Measurements from ENCODE around the gene SPECC1L.

The SPECC1L gene

GRCh38 chr22:24433828-24434470 lies 163.3 kb downstream of the SPECC1L start:
- FAIRE-seq (peak; percentile 99), DNase-seq (ENCODE audit: extremely low spot score, insufficient read length, low read depth) (no peak)

DNA sequence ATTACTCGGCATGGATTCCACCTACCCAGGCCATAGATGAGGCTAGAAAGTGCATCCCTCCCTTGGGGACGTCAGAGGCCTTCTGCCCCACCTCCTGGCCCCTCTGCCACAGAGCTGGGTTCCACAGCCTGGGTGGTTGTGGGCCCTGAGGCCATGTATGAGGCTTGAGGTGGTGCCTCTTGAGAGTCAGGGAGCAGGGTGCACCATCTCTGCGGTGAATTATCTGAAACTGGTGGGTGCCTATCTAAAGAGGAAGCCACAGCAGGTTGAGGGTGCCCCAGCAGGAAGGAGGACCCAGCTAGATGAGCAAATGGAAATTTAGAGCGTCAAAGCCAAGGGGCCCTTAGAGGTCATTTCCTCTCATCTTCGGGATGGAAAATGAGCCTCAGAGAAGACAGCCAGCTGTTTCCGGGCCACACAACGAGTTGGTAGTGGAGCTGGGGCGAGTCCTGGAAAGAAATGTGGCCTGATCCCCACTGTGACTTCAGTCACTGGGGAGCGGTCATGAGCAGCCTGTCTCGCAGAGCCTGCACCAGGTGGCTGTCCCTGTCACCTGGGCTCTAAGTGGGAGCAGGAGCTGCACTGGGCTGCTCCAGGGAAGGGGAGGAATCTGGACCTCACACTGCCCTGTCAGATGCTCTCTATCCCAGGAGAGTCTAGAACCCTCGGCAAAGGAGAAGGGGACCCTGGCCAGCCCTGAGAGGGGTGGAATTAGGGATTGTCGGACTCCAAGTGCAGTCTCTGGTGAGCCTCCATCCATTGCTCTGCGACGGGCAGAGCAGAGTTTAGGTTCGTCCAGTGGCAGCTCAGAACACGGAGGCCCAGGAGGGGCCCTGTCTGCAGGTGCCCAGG lies 164.1 kb downstream of the SPECC1L start:
- FAIRE-seq = no peak
- DNase-seq (ENCODE audit: extremely low spot score, insufficient read length, low read depth) = no peak

DNA sequence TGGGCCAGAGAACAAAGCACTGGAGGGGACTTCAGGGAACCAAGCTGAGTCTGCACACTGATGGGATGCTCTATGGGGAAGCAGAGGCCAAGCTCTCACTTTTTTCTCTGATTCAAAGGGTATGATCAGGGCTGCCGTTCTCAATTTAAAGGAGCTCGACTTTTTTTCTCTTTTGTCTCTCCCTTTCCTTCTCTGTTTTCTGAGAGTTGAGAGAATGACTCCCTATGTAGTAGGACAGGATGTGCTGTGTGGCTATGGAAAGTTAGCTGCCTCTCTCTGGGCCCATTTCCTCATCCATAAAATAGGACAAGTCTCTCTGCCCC lies 164.7 kb downstream of the SPECC1L start:
- DNase-seq (ENCODE audit: extremely low spot score, insufficient read length, low read depth) (no peak), FAIRE-seq (no peak)

DNA sequence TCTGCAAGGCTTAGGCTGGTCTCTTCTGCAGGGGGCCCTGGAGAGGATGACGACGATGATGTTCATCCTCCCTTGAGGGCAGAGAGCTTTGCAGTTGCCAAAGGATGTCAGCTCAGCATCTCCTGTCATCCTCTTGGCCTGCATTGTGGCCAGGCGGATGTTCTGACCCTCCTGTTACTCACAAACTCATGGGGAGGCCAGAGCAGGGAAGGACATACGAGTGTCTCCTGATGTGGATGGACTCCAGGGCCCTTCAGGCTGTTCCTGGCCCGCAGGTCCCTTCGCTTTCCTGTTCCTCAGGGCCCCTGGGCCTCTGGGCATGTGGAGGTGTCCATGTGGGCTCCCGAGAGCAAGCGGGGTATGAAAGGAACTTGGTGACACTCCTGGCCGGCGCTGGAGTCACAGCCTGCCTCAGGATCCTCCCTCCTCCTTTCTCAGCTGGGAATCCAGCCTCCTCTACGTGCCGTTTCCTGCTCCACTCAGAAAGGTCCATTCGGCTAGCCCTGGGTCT lies 165.3 kb downstream of the SPECC1L start:
- DNase-seq (ENCODE audit: extremely low spot score, insufficient read length, low read depth) (no peak), FAIRE-seq (no peak)

DNA sequence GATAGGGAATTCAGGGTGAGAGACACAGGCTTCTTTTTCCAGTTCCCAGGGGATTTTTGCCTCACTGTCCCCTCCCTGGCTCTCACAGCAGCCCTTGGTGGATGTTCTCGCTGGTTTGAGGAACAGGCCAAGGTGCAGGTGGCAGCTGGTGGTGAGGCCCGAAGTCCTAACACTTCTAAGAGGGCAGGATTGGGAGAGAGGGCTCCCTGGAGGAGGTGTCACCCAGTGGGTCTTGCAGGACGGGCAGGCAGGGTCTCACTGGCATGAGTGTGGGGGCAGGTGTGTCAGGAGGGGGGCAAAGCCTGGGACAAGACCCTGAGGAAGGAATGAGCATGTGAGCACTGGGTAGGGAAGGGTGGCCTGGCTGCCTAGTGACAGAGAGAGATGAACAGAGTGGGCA lies 165.9 kb downstream of the SPECC1L start:
- FAIRE-seq = no peak
- DNase-seq (ENCODE audit: extremely low spot score, insufficient read length, low read depth) = no peak

DNA sequence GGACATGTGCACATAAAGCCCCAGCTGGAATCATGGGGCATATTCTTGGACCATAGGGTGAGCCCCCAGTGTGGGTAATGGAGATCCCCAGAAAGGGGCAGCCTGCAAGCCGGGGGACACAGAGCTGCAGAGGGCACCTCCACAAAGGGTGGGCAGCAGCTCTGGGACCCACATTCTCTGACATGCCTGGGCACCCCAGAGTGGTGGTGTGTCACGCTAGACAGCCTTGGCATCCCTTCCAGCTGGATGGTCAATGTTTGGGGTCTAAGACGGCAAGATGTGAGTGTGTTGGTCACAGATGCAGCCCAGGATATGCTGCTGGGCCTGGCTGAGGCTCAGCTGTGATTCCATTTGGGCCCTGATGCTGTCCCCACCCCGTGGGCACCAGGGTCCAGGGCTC lies 166.5 kb downstream of the SPECC1L start:
- DNase-seq (ENCODE audit: extremely low spot score, insufficient read length, low read depth) = no peak
- FAIRE-seq = no peak

- DNase-seq (ENCODE audit: extremely low spot score, insufficient read length, low read depth) = no peak
- FAIRE-seq = peak; percentile 96
These were observed 167.2 kb downstream of the SPECC1L start for GRCh38 chr22:24437741-24438328.

- DNase-seq (ENCODE audit: extremely low spot score, insufficient read length, low read depth) = no peak
- FAIRE-seq = no peak
These were observed 169.7 kb downstream of the SPECC1L start for GRCh38 chr22:24440270-24440717.

DNA sequence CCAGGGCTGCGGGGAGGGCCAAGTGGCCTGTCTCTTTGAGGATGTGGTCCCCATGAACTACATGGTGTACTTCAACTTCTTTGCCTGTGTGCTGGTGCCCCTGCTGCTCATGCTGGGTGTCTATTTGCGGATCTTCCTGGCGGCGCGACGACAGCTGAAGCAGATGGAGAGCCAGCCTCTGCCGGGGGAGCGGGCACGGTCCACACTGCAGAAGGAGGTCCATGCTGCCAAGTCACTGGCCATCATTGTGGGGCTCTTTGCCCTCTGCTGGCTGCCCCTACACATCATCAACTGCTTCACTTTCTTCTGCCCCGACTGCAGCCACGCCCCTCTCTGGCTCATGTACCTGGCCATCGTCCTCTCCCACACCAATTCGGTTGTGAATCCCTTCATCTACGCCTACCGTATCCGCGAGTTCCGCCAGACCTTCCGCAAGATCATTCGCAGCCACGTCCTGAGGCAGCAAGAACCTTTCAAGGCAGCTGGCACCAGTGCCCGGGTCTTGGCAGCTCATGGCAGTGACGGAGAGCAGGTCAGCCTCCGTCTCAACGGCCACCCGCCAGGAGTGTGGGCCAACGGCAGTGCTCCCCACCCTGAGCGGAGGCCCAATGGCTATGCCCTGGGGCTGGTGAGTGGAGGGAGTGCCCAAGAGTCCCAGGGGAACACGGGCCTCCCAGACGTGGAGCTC lies 170.2 kb downstream of the SPECC1L start:
- FAIRE-seq = no peak
- DNase-seq (ENCODE audit: extremely low spot score, insufficient read length, low read depth) = no peak

GRCh38 chr22:24441406-24442351 lies 171.0 kb downstream of the SPECC1L start:
- FAIRE-seq = no peak
- no peak for DNase-seq (ENCODE audit: extremely low spot score, insufficient read length, low read depth)

- FAIRE-seq = no peak
- DNase-seq (ENCODE audit: extremely low spot score, insufficient read length, low read depth) = no peak
These were observed 171.7 kb downstream of the SPECC1L start for GRCh38 chr22:24442352-24442744.

GRCh38 chr22:24443668-24444067 lies 173.0 kb downstream of the SPECC1L start:
- no peak for DNase-seq (ENCODE audit: extremely low spot score, insufficient read length, low read depth)
- no peak for FAIRE-seq

- FAIRE-seq = no peak
These were observed 173.6 kb downstream of the SPECC1L start for GRCh38 chr22:24444251-24444650.

DNA sequence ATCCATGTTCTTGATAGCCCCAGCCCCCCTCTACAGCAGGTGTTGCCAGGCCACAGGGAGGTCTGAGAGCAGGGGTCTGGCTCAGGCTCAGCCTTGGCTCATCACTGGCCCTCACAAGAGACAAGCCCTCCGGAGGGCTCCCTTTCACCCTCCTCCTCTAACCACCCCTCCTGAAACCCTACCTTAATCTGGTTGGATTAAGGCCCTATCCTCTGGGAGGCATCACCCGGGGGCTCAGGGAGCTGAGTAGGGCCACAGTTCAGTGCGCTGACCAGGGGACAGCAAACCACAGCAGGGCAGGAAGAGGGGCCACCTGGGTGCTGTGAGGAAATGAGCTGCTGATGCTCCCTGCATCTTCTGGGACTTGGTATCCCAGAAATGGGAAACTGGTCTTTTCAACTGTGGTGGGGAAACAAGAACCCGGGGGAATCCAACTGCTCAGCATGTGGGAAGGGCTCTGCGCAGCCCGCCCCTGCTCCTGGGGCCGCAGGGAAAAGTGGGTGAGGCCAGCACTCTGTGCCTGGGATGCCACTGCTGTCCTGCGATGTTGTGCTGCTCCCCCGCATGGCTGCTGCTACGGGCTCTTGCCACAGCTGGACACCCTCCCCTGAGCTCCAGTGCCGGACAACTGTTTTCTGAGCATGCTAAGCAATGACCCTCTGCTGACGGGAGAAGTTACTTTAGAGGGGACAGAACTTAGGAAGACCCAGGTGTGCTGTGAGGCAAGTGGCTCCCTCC lies 174.3 kb downstream of the SPECC1L start:
- FAIRE-seq = no peak
- no peak for DNase-seq (ENCODE audit: extremely low spot score, insufficient read length, low read depth)

More at GRCh38 chr22:24444251-24444650, 173.6 kb downstream of the SPECC1L start:
- no peak for DNase-seq (ENCODE audit: extremely low spot score, insufficient read length, low read depth)

DNA sequence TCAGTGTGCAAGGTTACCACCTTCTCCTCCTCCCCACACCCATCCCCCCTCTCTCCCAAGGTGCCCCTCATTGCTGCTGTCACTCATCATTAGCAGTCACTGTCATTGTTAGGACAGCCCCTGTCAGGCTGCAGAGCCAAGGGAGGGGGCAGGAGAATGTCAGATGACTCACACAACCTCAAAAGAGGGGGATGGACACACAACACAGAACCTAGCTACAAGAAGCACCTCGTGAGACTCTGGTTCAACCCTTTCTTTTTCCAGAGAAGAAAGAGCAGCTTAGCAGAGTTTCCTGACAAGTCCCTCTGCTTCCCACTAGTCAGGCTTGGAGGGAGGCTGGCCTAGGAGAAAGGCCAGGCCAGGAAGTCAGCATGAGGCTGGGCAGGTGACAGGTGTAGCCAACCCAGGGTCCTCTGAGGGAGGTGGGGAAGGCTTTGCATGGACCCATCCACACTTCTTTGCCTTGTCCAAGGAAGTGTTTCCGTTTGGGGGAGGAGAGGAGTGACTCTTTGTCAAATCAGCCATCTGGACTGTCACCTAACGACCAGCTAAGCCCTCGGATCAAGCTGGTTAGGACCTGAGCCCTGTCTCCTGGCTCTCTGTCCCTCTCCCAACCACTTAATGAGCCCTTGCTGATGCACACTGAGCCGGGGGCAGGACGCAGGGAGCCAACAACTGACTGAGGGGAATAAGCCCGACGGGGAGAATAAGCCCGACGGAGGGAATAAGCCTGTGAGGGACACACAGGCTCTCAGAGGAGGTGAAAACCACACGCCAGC lies 175.0 kb downstream of the SPECC1L start:
- FAIRE-seq = no peak
- DNase-seq (ENCODE audit: extremely low spot score, insufficient read length, low read depth) = no peak

DNA sequence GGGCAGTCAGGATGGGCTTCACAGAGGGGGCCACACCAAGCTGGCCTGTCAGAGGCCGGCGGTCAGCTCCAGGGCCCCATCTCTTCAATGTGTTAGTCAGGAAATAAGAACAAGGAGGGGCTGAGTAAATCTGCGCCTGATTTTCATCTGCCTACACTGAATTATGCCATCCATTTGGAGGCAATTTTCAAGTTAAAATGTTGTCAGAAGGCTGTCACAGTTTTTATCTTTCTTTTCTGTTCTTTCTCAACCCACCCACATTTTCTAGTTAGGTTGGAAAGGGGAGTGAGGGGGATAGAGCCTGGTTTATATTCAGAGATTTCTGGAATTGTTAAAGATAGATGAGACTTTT lies 175.6 kb downstream of the SPECC1L start:
- DNase-seq (ENCODE audit: extremely low spot score, insufficient read length, low read depth) = no peak

GRCh38 chr22:24450610-24451009 lies 180.0 kb downstream of the SPECC1L start:
- FAIRE-seq = no peak
- no peak for DNase-seq (ENCODE audit: extremely low spot score, insufficient read length, low read depth)

More for the DNA sequence above, 175.6 kb downstream of the SPECC1L start:
- FAIRE-seq = no peak

DNA sequence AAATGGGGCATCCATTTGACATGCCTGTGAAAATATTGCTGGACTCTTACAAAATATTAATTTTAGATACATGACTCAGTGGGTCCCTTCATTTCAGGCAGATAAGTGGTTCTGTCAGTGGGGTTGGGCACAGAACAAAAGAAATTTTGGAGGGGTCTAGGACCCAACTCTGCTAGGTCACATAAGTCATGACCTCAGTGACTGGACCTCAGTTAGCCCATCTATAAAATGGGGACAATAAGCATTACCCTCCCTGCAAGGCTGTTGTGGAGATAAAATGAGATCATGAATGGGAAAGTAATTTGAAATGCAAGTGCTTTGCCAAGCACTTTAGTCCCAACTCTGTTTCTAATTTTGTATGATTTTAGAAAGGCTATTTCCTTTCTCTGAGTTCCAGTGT lies 180.5 kb downstream of the SPECC1L start:
- DNase-seq (ENCODE audit: extremely low spot score, insufficient read length, low read depth) = no peak
- FAIRE-seq = no peak
